Spleen (tissue), 7 donors: ENCODE measurements around the gene NACAD.

ENCODE experiments used
- POLR2A ChIP-seq, 3 donors: fragments of 450-650 bp; IDR thresholded peaks; one replicate each; pipeline ENCODE4 v1.5.1; 2017; ENCODE audit warnings: antibody characterized with exemption in 3 of 3, mild to moderate bottlenecking in 1 of 3
- TF ChIP-seq, protein P1 (sequence below), 11 experiments: fragments of 200-600 bp in 7 of 11; fragments of 450-650 bp in 4 of 11; sonication (generic) in 4 of 11; IDR thresholded peaks in 8 of 11; conservative IDR thresholded peaks in 3 of 11; 1 replicate in 7 of 11; 2 replicates in 4 of 11; pipeline versions ENCODE4 v1.4.0 to v1.8.0; 2016 to 2021; ENCODE audit warnings: antibody characterized with exemption in 11 of 11, inconsistent platforms in 4 of 11, mild to moderate bottlenecking in 1 of 11
- donor health status: DM: no; HTN: no; CAD: no; lungs with moderate emphysema.
- donor health status: DM: no; HTN: no; CAD: no.
- donor health status: DM: no; HTN: no; CAD: no.

DNA sequence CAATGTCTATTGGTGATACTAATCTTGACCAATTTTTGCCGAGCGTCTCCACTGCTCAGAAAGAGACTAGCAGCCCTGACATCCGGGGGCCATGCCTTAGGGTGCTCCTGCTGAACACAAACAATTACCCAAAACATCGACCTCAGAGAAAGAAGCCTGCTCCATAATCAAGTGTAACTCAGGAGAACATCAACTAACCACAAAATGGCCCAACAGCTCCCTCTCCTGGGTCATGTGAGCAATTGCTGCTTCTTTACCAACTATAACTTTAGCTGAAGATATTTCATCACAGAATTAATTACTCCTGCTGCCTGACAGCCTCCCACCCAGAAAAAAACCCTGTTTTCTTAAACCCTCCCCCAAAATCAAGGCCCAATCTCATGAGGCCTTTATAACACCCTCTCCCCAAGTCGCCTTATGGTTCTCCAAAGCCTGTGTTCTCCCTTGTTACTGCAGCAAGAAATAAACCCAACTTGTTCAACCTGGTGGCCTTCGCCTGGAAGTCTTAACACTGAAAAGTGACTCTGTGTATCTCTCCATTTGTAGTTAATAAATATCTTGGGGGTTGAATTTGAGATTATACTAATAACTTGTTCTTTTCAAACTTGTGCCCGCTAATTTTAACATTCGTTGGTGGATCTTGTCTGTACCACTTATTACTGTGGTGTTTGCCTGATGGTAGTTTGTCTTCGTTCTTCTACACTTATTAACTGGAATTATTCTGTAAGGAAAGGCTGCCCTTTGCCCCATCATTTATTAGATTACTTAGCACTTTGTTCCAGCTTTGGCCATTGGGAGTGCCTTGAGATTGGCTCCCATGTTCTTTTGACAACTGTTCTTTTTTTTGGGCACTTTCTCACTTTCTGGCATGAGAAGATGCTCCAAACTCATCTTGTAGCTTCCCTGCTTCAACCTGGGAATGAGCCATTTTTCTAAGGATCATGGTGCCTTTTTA lies 47.6 kb upstream of the NACAD start:
- TF ChIP-seq, protein P1, sequence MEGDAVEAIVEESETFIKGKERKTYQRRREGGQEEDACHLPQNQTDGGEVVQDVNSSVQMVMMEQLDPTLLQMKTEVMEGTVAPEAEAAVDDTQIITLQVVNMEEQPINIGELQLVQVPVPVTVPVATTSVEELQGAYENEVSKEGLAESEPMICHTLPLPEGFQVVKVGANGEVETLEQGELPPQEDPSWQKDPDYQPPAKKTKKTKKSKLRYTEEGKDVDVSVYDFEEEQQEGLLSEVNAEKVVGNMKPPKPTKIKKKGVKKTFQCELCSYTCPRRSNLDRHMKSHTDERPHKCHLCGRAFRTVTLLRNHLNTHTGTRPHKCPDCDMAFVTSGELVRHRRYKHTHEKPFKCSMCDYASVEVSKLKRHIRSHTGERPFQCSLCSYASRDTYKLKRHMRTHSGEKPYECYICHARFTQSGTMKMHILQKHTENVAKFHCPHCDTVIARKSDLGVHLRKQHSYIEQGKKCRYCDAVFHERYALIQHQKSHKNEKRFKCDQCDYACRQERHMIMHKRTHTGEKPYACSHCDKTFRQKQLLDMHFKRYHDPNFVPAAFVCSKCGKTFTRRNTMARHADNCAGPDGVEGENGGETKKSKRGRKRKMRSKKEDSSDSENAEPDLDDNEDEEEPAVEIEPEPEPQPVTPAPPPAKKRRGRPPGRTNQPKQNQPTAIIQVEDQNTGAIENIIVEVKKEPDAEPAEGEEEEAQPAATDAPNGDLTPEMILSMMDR (IDR thresholded peaks at IDR 0.05 in 8 of 11, conservative IDR thresholded peaks at IDR 0.05 in 3 of 11): peak; percentile 65 to 92 (median 87)
- TF ChIP-seq POLR2A (IDR thresholded peaks at IDR 0.05): no peak
